HL-60 (cell line): ENCODE measurements around the gene SLC38A1.

Source experiments
- DNase-seq, 2 experiments: peaks; one replicate each; pipeline ENCODE4 v3.0.0-alpha.2; 2010 to 2020; ENCODE audit warnings: low read depth in 1 of 2, low spot score in 1 of 2
- H3K27ac ChIP-seq: fragments of 250-450 bp; sonication (Bioruptor Pico); replicated peaks from 2 replicates; pipeline ENCODE4 v1.5.1; 2020; ENCODE audit warnings: mild to moderate bottlenecking, moderate library complexity
- H3K27me3 ChIP-seq: fragments of 250-450 bp; sonication (Bioruptor Pico); 2 replicates; pipeline ENCODE4 v1.5.1; 2021; ENCODE audit warnings: mild to moderate bottlenecking, moderate library complexity; ENCODE audit not compliant: insufficient read depth, poor library complexity, severe bottlenecking
- H3K4me3 ChIP-seq: replicated peaks from 2 replicates; pipeline ENCODE4 v1.5.1; 2011; ENCODE audit warnings: mild to moderate bottlenecking, control low read depth, low read length; ENCODE audit not compliant: insufficient read depth
- GABPA ChIP-seq: IDR thresholded peaks from 2 replicates; pipeline ENCODE4 v1.6.1; 2012; ENCODE audit warnings: low read depth
- POLR2AphosphoS5 ChIP-seq: IDR thresholded peaks from 2 replicates; pipeline ENCODE4 v1.6.1; 2012; ENCODE audit warnings: low read depth
- SPI1 ChIP-seq: IDR thresholded peaks from 2 replicates; pipeline ENCODE4 v1.6.1; 2012; ENCODE audit warnings: low read depth, mild to moderate bottlenecking, borderline replicate concordance
- TF ChIP-seq, protein P1 (sequence below): IDR thresholded peaks from one replicate; pipeline ENCODE4 v1.5.1; 2011; ENCODE audit warnings: low read length, control low read depth, inconsistent platforms; ENCODE audit not compliant: insufficient read depth
- TF ChIP-seq, protein P2 (sequence below): IDR thresholded peaks from 2 replicates; pipeline ENCODE4 v1.6.1; 2012; ENCODE audit warnings: low read depth; ENCODE audit not compliant: insufficient replicate concordance

The SLC38A1 gene

DNA sequence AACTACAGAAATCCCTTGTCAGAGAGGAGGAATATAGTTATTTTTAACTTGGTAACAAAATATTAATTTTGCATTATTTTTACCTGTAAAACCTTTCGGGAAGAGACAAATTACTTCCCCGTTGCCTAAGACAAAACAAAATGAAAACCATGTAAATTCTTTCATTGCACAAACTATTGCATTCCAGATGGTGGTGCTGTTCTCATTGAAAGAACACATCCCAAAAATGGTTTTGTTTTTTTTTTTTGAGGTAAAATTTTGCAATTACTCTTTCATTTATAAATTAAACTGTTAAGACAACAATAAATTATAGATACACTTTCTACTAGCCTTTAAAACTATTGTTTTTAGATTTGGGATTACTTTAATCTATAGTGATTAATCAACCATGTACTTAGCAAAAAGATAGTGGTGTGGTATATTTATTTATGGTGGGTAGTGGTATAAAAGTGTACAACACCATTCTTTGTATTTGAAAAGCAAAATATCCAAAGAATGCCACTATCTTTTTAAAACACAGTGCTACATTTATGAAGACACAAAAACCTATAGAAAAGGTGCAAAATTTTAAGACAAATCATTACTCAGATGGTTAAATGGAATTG, 115.5 kb downstream of the SLC38A1 start:
- Histone ChIP-seq H3K4me3 (no peak overlapping the region), H3K27ac (no peak overlapping the region), H3K27me3 (no peaks in the 10 kb centered on the region)
- TF ChIP-seq, protein P1, sequence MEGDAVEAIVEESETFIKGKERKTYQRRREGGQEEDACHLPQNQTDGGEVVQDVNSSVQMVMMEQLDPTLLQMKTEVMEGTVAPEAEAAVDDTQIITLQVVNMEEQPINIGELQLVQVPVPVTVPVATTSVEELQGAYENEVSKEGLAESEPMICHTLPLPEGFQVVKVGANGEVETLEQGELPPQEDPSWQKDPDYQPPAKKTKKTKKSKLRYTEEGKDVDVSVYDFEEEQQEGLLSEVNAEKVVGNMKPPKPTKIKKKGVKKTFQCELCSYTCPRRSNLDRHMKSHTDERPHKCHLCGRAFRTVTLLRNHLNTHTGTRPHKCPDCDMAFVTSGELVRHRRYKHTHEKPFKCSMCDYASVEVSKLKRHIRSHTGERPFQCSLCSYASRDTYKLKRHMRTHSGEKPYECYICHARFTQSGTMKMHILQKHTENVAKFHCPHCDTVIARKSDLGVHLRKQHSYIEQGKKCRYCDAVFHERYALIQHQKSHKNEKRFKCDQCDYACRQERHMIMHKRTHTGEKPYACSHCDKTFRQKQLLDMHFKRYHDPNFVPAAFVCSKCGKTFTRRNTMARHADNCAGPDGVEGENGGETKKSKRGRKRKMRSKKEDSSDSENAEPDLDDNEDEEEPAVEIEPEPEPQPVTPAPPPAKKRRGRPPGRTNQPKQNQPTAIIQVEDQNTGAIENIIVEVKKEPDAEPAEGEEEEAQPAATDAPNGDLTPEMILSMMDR, result peak; percentile 61
- no peak for TF ChIP-seq SPI1
- DNase-seq, result no peak

DNA sequence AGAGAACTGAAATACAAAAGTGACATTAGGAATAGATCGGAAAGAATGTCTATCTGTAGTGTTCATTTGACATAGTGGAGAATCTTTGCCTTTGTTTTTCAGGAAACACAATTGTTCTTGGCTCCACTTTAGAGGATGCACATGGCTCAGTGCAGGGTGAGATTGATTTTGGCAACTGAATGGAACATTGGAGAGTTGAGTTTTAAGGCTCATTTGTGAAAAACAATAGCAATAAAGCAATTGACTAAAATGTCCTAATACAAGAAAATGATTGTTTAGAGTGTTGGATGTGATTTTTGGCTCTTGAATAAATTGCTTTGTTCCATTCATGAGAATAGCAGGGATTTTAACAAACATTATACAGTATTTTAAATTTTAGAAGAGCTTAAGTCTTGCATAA, 116.4 kb downstream of the SLC38A1 start:
- H3K27ac ChIP-seq, result no peak overlapping the region
- no peak for TF ChIP-seq POLR2AphosphoS5
- TF ChIP-seq, protein P1, result no peak
- TF ChIP-seq, protein P2, sequence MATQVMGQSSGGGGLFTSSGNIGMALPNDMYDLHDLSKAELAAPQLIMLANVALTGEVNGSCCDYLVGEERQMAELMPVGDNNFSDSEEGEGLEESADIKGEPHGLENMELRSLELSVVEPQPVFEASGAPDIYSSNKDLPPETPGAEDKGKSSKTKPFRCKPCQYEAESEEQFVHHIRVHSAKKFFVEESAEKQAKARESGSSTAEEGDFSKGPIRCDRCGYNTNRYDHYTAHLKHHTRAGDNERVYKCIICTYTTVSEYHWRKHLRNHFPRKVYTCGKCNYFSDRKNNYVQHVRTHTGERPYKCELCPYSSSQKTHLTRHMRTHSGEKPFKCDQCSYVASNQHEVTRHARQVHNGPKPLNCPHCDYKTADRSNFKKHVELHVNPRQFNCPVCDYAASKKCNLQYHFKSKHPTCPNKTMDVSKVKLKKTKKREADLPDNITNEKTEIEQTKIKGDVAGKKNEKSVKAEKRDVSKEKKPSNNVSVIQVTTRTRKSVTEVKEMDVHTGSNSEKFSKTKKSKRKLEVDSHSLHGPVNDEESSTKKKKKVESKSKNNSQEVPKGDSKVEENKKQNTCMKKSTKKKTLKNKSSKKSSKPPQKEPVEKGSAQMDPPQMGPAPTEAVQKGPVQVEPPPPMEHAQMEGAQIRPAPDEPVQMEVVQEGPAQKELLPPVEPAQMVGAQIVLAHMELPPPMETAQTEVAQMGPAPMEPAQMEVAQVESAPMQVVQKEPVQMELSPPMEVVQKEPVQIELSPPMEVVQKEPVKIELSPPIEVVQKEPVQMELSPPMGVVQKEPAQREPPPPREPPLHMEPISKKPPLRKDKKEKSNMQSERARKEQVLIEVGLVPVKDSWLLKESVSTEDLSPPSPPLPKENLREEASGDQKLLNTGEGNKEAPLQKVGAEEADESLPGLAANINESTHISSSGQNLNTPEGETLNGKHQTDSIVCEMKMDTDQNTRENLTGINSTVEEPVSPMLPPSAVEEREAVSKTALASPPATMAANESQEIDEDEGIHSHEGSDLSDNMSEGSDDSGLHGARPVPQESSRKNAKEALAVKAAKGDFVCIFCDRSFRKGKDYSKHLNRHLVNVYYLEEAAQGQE, result no peak
- no peak for DNase-seq
- no peaks in the 10 kb centered on the region for H3K27me3 ChIP-seq
- no peak overlapping the region for H3K4me3 ChIP-seq

DNA sequence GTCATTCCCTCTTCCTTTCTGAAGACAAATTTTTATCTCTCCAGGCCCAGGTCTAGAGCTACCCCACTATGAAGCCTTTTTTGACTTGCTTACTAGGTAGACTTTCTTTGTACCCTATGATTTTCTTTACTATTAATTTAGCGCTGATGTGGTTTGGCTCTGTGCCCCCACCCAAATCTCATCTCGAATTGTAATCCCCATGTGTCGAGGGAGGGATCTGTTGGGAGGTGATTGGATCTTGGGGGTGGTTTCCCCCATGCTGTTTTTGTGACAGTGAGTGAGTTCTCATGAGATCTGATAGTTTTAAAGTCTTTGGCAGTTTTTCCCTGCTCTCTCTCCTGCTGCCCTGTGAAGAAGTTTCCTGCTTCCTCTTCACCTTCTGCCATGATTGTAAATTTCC, 118.1 kb downstream of the SLC38A1 start:
- Histone ChIP-seq H3K4me3 (no peak overlapping the region), H3K27ac (no peak overlapping the region), H3K27me3 (no peaks in the 10 kb centered on the region)
- TF ChIP-seq SPI1 (no peak), POLR2AphosphoS5 (no peak), GABPA (no peak)
- TF ChIP-seq, protein P2, result no peak
- TF ChIP-seq, protein P1, result no peak
- DNase-seq, result no peak

DNA sequence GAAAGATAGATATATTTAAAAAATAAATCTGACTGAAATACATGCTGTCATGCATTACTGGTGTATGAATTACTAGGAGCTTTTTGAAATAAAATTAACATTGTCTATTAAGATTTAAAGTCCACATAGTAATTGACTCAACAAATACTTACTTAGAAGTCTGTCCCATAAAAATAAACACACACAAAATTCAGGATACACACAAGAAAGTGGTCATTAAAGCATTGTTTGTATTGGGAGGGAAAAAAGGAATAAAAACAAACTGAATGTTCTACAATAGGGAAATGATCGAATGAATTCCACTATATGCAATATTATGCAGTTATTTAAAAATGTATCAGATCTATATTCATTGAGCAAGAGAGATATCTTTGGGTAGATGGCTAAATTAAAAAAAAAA, 118.9 kb downstream of the SLC38A1 start:
- H3K27me3 ChIP-seq, result no peaks in the 10 kb centered on the region
- no peak overlapping the region for H3K27ac ChIP-seq
- H3K4me3 ChIP-seq, result no peak overlapping the region
- DNase-seq, result no peak
- TF ChIP-seq SPI1 (no peak), POLR2AphosphoS5 (no peak), GABPA (no peak)
